ENCODE results near the gene MRPS15. TPM values are rescaled to one million over a fixed set of nuclear protein-coding genes. Genes with fewer than 3 reads are reported as not detected.

Gene MRPS15
- total RNA-seq, 1 experiment from 2014 or later, result 200 TPM

GRCh38 chr1:36450270-36450918 is 13.8 kb downstream of the MRPS15 start, which contains the start of gene OSCP1:
TSS of gene OSCP1 (minus strand) at chr1:36450451. CDS start at chr1:36450369, 82 bp downstream.
- TF ChIP-seq EZH2 (IDR thresholded peaks at IDR 0.05; ENCODE audit: low read depth), result no peak
- TF ChIP-seq CTCF (conservative IDR thresholded peaks at IDR 0.05), result no peak; the same call in 1 of the 2 replicates
- Histone ChIP-seq H3K9me2 (ENCODE audit: insufficient read depth) (no peaks in the 10 kb centered on the region), H3K9me3 (ENCODE audit: insufficient read depth, low read depth) (no peaks in the 10 kb centered on the region), H3K4me3 (peak within 1 kb of the TSS; percentile 87), H3K27ac (peak within 1 kb of the TSS; percentile 73), H4K20me1 (ENCODE audit: insufficient read depth) (no peaks in the 10 kb centered on the region), H3K27me3 (ENCODE audit: insufficient read depth, low read depth) (no peaks in the 10 kb centered on the region), H3K4me2 (peak within 1 kb of the TSS; percentile 85), H3K4me1 (replicated peaks; ENCODE audit: insufficient read depth) (no peaks in the 10 kb centered on the region), H2AFZ (peak within 1 kb of the TSS; percentile 97), H3F3A (ENCODE audit: insufficient read depth, low read depth) (peaks cover 22% of the 10 kb centered on the region; the same call in 1 of the 2 replicates), H3K79me2 (ENCODE audit: low read depth) (no peaks in the 10 kb centered on the region), H3K36me3 (ENCODE audit: low read depth) (no peaks in the 10 kb centered on the region; the same call in 1 of the 2 replicates)
- CTCF ChIA-PET, result interaction anchor here (1.3 kb wide), 1 partner anchor 66 kb away, joined by 5 read pairs; no protein-coding TSS in a partner anchor
- POLR2A ChIA-PET (ENCODE audit: unreplicated experiment), result interaction anchor here (0.5 to 1.2 kb wide), 18 partner anchors 9 to 1358 kb away, joined by 3 to 14 read pairs (median 4); partner anchors contain the start of genes MRPS15 and SNIP1
- intact Hi-C loops (cut with micrococcal nuclease; ENCODE audit: unreplicated experiment), result loop anchor here (1.0 kb wide), 3 partner anchors 13 to 108 kb away; no protein-coding TSS in a partner anchor
- no TSS peak for BruUV-seq (replicated peaks)
- DNase-seq, result peak; percentile 89 to 98

DNA sequence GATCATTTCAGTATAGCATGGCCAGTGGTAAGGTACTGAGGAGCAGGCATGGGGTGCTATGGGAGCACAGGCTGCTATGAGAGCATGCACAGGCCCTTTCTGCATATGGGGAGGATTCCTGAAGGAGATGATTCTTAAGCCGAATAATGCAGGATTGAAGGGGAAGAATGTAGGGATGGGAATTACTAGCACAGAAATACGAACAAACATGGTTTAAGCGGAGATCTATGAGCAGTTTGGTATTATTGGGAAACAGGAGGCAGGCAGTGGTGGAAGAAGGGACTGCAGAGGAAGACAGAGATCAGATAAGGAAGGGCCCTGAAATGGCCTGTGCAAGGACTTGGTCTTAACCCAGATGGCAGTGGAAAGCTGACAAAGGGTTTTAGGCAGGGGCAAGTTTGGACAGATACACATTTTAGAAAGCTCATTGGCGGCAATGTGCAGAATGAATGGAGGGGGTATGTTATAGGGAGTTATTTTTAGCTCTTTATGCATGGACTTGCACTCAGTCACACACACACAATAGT is 15.6 kb downstream of the MRPS15 start:
- ChIA-PET CTCF (no interaction called here), POLR2A (ENCODE audit: unreplicated experiment) (interaction anchor here (0.6 kb wide), 1 partner anchor 190 kb away, joined by 3 read pairs; no protein-coding TSS in a partner anchor)
- H4K20me1 ChIP-seq (ENCODE audit: insufficient read depth), result no peaks in the 10 kb centered on the region
- H3K27ac ChIP-seq, result no peak overlapping the region
- H3K9me3 ChIP-seq (ENCODE audit: insufficient read depth, low read depth), result no peaks in the 10 kb centered on the region
- intact Hi-C loops (cut with micrococcal nuclease; ENCODE audit: unreplicated experiment), result no loop called here
- no peaks in the 10 kb centered on the region for H3K36me3 ChIP-seq (ENCODE audit: low read depth)
- H3K4me2 ChIP-seq, result no peak overlapping the region
- no peak for DNase-seq
- H3F3A ChIP-seq (ENCODE audit: insufficient read depth, low read depth), result 0 out of 2 replicates have a peak, but pooled peaks cover 7% of the 10 kb centered on the region
- no peaks in the 10 kb centered on the region for H3K27me3 ChIP-seq (ENCODE audit: insufficient read depth, low read depth)
- no peak overlapping the region for H3K4me3 ChIP-seq
- no peak overlapping the region for H2AFZ ChIP-seq
- no peaks in the 10 kb centered on the region for H3K4me1 ChIP-seq (replicated peaks; ENCODE audit: insufficient read depth)
- H3K9me2 ChIP-seq (ENCODE audit: insufficient read depth), result no peaks in the 10 kb centered on the region
- BruUV-seq (replicated peaks), result no TSS peak
- TF ChIP-seq CTCF (conservative IDR thresholded peaks at IDR 0.05) (no peak), EZH2 (IDR thresholded peaks at IDR 0.05; ENCODE audit: low read depth) (no peak)
- H3K79me2 ChIP-seq (ENCODE audit: low read depth), result no peaks in the 10 kb centered on the region

DNA sequence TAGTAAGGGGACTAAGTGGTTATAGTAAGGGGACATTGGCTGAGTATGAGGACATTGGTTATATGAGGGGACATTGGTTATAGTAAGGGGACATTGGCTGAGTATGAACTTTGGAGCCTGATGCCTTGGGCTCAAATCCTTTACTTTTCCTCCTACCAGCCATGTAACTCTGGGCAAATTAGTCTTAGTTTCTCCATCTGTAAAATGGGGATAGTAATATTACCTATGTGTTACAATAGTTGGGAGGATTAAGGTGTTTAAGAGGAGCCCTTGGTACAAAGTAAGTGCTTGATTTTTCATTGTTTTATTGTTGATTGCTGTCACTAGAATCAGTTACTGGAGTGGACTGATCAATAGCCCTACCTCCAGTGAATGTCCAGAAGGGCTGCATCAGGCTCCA is 16.7 kb downstream of the MRPS15 start:
- TF ChIP-seq EZH2 (IDR thresholded peaks at IDR 0.05; ENCODE audit: low read depth) (no peak), CTCF (conservative IDR thresholded peaks at IDR 0.05) (no peak)
- Histone ChIP-seq H3F3A (ENCODE audit: insufficient read depth, low read depth) (0 out of 2 replicates have a peak, but pooled peaks cover 2% of the 10 kb centered on the region), H3K4me1 (replicated peaks; ENCODE audit: insufficient read depth) (no peaks in the 10 kb centered on the region), H3K79me2 (ENCODE audit: low read depth) (no peaks in the 10 kb centered on the region), H3K4me3 (no peak overlapping the region), H3K9me3 (ENCODE audit: insufficient read depth, low read depth) (no peaks in the 10 kb centered on the region), H4K20me1 (ENCODE audit: insufficient read depth) (no peaks in the 10 kb centered on the region), H2AFZ (no peak overlapping the region), H3K27ac (no peak overlapping the region), H3K36me3 (ENCODE audit: low read depth) (no peaks in the 10 kb centered on the region), H3K27me3 (ENCODE audit: insufficient read depth, low read depth) (no peaks in the 10 kb centered on the region), H3K4me2 (no peak overlapping the region), H3K9me2 (ENCODE audit: insufficient read depth) (no peaks in the 10 kb centered on the region)
- POLR2A ChIA-PET (ENCODE audit: unreplicated experiment), result no interaction called here
- DNase-seq, result no peak
- intact Hi-C loops (cut with micrococcal nuclease; ENCODE audit: unreplicated experiment), result no loop called here
- CTCF ChIA-PET, result no interaction called here
- no TSS peak for BruUV-seq (replicated peaks)

Measured in PC-9 (cell line).